ENCODE data around the gene BTBD19.

BTBD19 gene

GRCh38 chr1:44784094-44785028 is 24.0 kb upstream of the BTBD19 start:
- DNase-seq (ENCODE audit: low spot score): peak; percentile 65
- in situ Hi-C loops (cut with MboI; ENCODE audit: low pct_unique_long_range_greater_than_20kb, low sequenced_read_pairs, unreplicated experiment): no loop called here
- no peak for TF ChIP-seq CTCF (IDR thresholded peaks at IDR 0.05; ENCODE audit: extremely low read depth, insufficient read depth, missing control alignments)

GRCh38 chr1:44785029-44785380 is 23.3 kb upstream of the BTBD19 start:
- no peak for TF ChIP-seq CTCF (IDR thresholded peaks at IDR 0.05; ENCODE audit: extremely low read depth, insufficient read depth, missing control alignments)
- in situ Hi-C loops (cut with MboI; ENCODE audit: low pct_unique_long_range_greater_than_20kb, low sequenced_read_pairs, unreplicated experiment): no loop called here
- DNase-seq (ENCODE audit: low spot score): no peak

- DNase-seq (ENCODE audit: low spot score): peak; percentile 31
- in situ Hi-C loops (cut with MboI; ENCODE audit: low pct_unique_long_range_greater_than_20kb, low sequenced_read_pairs, unreplicated experiment): no loop called here
- TF ChIP-seq CTCF (IDR thresholded peaks at IDR 0.05; ENCODE audit: extremely low read depth, insufficient read depth, missing control alignments): no peak
These were observed 22.7 kb upstream of the BTBD19 start for GRCh38 chr1:44785501-44786137.

- in situ Hi-C loops (cut with MboI; ENCODE audit: low pct_unique_long_range_greater_than_20kb, low sequenced_read_pairs, unreplicated experiment): no loop called here
- peak; percentile 81 for DNase-seq (ENCODE audit: low spot score)
- TF ChIP-seq CTCF (IDR thresholded peaks at IDR 0.05; ENCODE audit: extremely low read depth, insufficient read depth, missing control alignments): peak; percentile 92
These were observed 22.0 kb upstream of the BTBD19 start for GRCh38 chr1:44786138-44786840.

- in situ Hi-C loops (cut with MboI; ENCODE audit: low pct_unique_long_range_greater_than_20kb, low sequenced_read_pairs, unreplicated experiment): no loop called here
- no peak for TF ChIP-seq CTCF (IDR thresholded peaks at IDR 0.05; ENCODE audit: extremely low read depth, insufficient read depth, missing control alignments)
- DNase-seq (ENCODE audit: low spot score): no peak
These were observed 21.4 kb upstream of the BTBD19 start for GRCh38 chr1:44786841-44787426.

GRCh38 chr1:44787506-44787905 is 20.8 kb upstream of the BTBD19 start:
- no peak for TF ChIP-seq CTCF (IDR thresholded peaks at IDR 0.05; ENCODE audit: extremely low read depth, insufficient read depth, missing control alignments)
- no peak for DNase-seq (ENCODE audit: low spot score)
- in situ Hi-C loops (cut with MboI; ENCODE audit: low pct_unique_long_range_greater_than_20kb, low sequenced_read_pairs, unreplicated experiment): no loop called here

Data from GM13977 (cell line).